ENCODE results near the gene SERHL2.
A peak's percentile ranks its signal among the peaks of the same experiment; 100 is the strongest.
"Not testable (repeated sequence)": the region's sequence is repeated elsewhere in the genome, so short reads cannot be mapped to it uniquely, and the experiment has no call there.

The SERHL2 gene

DNA sequence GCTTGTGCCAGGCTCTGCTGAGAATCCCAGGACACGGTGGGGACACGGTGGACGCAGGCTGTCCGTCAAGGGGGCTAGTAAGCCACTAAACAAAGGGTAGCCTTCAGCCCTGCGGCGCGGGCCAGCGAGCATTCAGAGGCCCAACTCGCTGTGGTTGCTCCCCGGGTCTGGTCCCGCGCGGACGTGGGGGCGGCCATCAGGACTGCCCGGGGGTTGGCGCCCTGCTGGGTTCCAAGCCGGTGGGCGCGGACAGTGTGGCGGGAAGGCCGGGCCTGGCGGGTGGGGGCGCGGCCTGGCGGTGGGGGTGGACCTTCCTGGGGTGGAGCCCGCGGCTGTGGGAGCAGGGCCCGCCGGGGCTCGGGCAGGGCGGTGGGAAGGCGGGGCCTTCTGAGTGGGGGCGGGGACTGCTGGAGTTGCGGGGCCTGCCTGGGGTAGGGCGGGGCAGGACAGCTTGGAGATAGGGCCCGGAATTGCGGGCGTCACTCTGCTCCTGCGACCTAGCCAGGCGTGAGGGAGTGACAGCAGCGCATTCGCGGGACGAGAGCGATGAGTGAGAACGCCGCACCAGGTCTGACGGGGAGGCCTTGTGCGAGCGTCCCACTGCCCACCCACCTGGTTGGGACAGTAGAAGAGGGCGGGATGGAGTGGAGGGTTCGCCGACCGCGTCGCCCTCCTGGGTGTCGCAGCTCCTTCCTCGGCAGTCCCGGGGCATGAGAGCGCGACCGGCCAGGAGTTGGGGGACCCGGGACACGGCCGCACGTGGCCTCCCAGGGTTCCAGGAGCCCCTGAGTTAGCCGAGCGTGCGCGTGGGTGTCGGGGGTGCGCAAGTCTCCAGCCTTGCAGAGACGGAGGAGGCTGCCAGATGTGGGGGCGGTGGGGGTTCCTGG lies at the start of gene SERHL2:
Gene SERHL2, plus strand, starts transcription at position 482 of the 887 bp plus-strand sequence. Its CDS starts 65 bp downstream, at position 547.
- Histone ChIP-seq H3K36me3 (no peaks in the 10 kb centered on the region), H3K4me2 (peak within 1 kb of the TSS; percentile 96 to 100 (median 99)), H3K9me3 (replicated peaks in 1 of 11) (no peaks in the 10 kb centered on the region; a peak in 1 of 22 replicates), H3K4me1 (peaks cover 5 to 43% (median 37%) of the 10 kb centered on the region in 10 experiments; a peak in 19 of 20 replicates), H3K27ac (peak within 1 kb of the TSS in 10 of 11 experiments; percentile 22 to 72 (median 55); a peak in 18 of 22 replicates), H3K27me3 (0 out of 22 replicates have a peak, but pooled peaks cover 0 to 3% (median 0%) of the 10 kb centered on the region in 11 experiments), H3K9ac (peak within 1 kb of the TSS; percentile 65 to 80 (median 76)), H4K20me1 (no peaks in the 10 kb centered on the region), H3K4me3 (peak within 1 kb of the TSS; percentile 53 to 73 (median 61))
- TF ChIP-seq Cebpa-rat (IDR thresholded peaks at IDR 0.05) = no peak

- H3K4me2 ChIP-seq; H3K4me3 ChIP-seq; H3K9ac ChIP-seq; H3K9me3 ChIP-seq (replicated peaks in 1 of 11); H3K27ac ChIP-seq; H3K27me3 ChIP-seq; H3K4me1 ChIP-seq: not testable (repeated sequence)
- Histone ChIP-seq H3K36me3 (peaks cover 13 to 25% (median 21%) of the 10 kb centered on the region in 11 experiments), H4K20me1 (peaks cover 0 to 38% (median 23%) of the 10 kb centered on the region in 11 experiments; a peak in 19 of 22 replicates)
Measured at GRCh38 chr22:42508327-42508974, 45.3 kb upstream of the SERHL2 start.

GRCh38 chr22:42508975-42509364 lies 44.8 kb upstream of the SERHL2 start:
- not testable (repeated sequence) for H3K9me3 ChIP-seq (replicated peaks in 1 of 11); H3K4me1 ChIP-seq; H3K4me2 ChIP-seq; H3K27me3 ChIP-seq; H3K27ac ChIP-seq; H3K9ac ChIP-seq; H3K4me3 ChIP-seq
- H3K36me3 ChIP-seq = peaks cover 13 to 29% (median 22%) of the 10 kb centered on the region in 11 experiments
- peaks cover 0 to 43% (median 26%) of the 10 kb centered on the region in 11 experiments; a peak in 19 of 22 replicates for H4K20me1 ChIP-seq

- Histone ChIP-seq H3K9ac (no peak overlapping the region), H3K4me2 (no peak overlapping the region), H4K20me1 (peaks cover 0 to 49% (median 32%) of the 10 kb centered on the region in 11 experiments; a peak in 19 of 22 replicates), H3K27me3 (no peaks in the 10 kb centered on the region), H3K4me1 (peaks cover 0 to 3% (median 0%) of the 10 kb centered on the region in 10 experiments; a peak in 2 of 20 replicates), H3K9me3 (replicated peaks in 1 of 11) (no peaks in the 10 kb centered on the region), H3K27ac (no peak overlapping the region), H3K4me3 (no peak overlapping the region), H3K36me3 (peaks cover 17 to 35% (median 27%) of the 10 kb centered on the region in 11 experiments)
- no peak for TF ChIP-seq Cebpa-rat (IDR thresholded peaks at IDR 0.05)
Measured at GRCh38 chr22:42509548-42509947, 44.2 kb upstream of the SERHL2 start.

- Histone ChIP-seq H3K27ac (no peak overlapping the region), H3K9me3 (replicated peaks in 1 of 11) (no peaks in the 10 kb centered on the region), H3K4me2 (no peak overlapping the region)
Measured at GRCh38 chr22:42511401-42511891, 42.3 kb upstream of the SERHL2 start.

DNA sequence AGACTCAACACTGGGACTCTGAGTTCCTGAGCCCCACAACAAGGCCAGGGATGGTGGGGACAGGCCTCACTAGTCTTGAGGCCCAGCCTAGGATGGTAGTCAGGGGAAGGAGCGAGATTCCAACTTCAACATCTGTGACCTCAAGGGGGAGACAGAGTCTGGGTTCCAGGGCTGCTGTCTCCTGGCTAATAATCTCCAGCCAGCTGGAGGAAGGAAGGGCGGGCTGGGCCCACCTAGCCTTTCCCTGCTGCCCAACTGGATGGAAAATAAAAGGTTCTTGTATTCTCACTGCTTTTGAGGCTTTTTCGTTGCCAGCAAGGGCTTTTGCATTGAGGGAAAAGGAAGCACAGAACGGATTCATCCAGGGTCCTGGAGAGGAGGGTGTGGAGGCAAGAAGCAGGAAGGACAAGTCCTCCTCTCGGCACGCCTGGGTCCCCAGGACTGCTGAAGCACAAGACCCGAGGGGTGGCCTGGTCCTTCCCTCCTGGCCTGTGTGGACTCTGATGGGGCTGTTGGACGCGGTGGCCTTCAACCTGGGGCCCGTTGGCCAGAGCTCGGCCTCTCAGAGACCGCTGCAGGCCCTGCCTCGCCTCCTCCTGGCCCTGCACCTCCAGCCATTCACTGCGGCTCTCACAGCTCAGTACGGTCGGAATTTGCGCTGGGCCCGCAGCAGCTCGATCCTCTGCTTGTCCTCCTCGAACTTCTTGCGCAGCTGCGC lies 41.3 kb upstream of the SERHL2 start:
- Histone ChIP-seq H3K36me3 (peaks cover 39 to 62% (median 53%) of the 10 kb centered on the region in 11 experiments), H3K4me1 (peaks cover under 1 to 14% (median 6%) of the 10 kb centered on the region in 10 experiments; a peak in 14 of 20 replicates), H4K20me1 (peaks cover 11 to 78% (median 58%) of the 10 kb centered on the region in 11 experiments; a peak in 20 of 22 replicates)
- H3K4me2 ChIP-seq; H3K27me3 ChIP-seq; H3K9ac ChIP-seq; H3K9me3 ChIP-seq (replicated peaks in 1 of 11); H3K27ac ChIP-seq; H3K4me3 ChIP-seq: not testable (repeated sequence)

More at GRCh38 chr22:42511401-42511891, 42.3 kb upstream of the SERHL2 start:
- Histone ChIP-seq H3K9ac (no peak overlapping the region), H3K27me3 (no peaks in the 10 kb centered on the region), H3K4me3 (no peak overlapping the region), H4K20me1 (peaks cover 8 to 68% (median 50%) of the 10 kb centered on the region in 11 experiments; a peak in 20 of 22 replicates), H3K36me3 (peaks cover 31 to 52% (median 43%) of the 10 kb centered on the region in 11 experiments), H3K4me1 (peaks cover 0 to 11% (median 5%) of the 10 kb centered on the region in 10 experiments; a peak in 10 of 20 replicates)
- TF ChIP-seq Cebpa-rat (IDR thresholded peaks at IDR 0.05) = no peak

GRCh38 chr22:42514331-42514730 lies 39.4 kb upstream of the SERHL2 start:
- H3K4me2 ChIP-seq; H3K9ac ChIP-seq; H3K27ac ChIP-seq; H3K27me3 ChIP-seq; H3K4me3 ChIP-seq; H3K9me3 ChIP-seq (replicated peaks in 1 of 11): not testable (repeated sequence)
- peaks cover 43 to 68% (median 58%) of the 10 kb centered on the region in 11 experiments for H3K36me3 ChIP-seq
- peaks cover 11 to 79% (median 63%) of the 10 kb centered on the region in 11 experiments; a peak in 20 of 22 replicates for H4K20me1 ChIP-seq
- peaks cover 4 to 20% (median 12%) of the 10 kb centered on the region in 10 experiments; a peak in 16 of 20 replicates for H3K4me1 ChIP-seq

- not testable (repeated sequence) for H3K4me2 ChIP-seq; H3K9me3 ChIP-seq (replicated peaks in 1 of 11); H3K27ac ChIP-seq; H3K27me3 ChIP-seq; H3K4me3 ChIP-seq
- peaks cover 43 to 68% (median 58%) of the 10 kb centered on the region in 11 experiments for H3K36me3 ChIP-seq
- H3K9ac ChIP-seq = peak overlapping the region in 1 of 11 experiments; percentile 27; a peak in 2 of 22 replicates
- peaks cover 11 to 74% (median 63%) of the 10 kb centered on the region in 11 experiments; a peak in 20 of 22 replicates for H4K20me1 ChIP-seq
- peaks cover 10 to 25% (median 18%) of the 10 kb centered on the region in 10 experiments; a peak in 19 of 20 replicates for H3K4me1 ChIP-seq
Measured at GRCh38 chr22:42515304-42515703, 38.5 kb upstream of the SERHL2 start.
